GM12878 (cell line): ENCODE measurements around the gene KATNBL1. TPM values are rescaled to one million over a fixed set of nuclear protein-coding genes. Genes with fewer than 3 reads are reported as not detected.

Experiments used
- ATAC-seq: fragments of 200-7000 bp; cut with Tn5 transposase; 3 replicates; pipeline ENCODE4 v1.9.1; 2020; ENCODE audit warnings: mild to moderate bottlenecking, moderate library complexity
- BruUV-seq: library from RNA; stranded (reverse); fragments of 400-500 nt; replicated peaks from 2 replicates; lab custom pipeline; 2021; lab: Mats Ljungman, UMichigan
- CTCF ChIA-PET: fragments of 300-600 bp; sonication (Branson Sonifier 250); formaldehyde crosslinking; extraction: SDS; loops from one replicate; lab custom pipeline; 2021; ENCODE audit warnings: inconsistent platforms; lab: Yijun Ruan, JAX
- POLR2A ChIA-PET: fragments of 350-600 bp; formaldehyde crosslinking; extraction: SDS; loops from one replicate; lab custom pipeline; 2021; ENCODE audit warnings: inconsistent platforms; lab: Charles Lee
- RAD21 ChIA-PET: fragments of 300-600 bp; sonication (Branson Sonifier 250); formaldehyde crosslinking; loops from one replicate; lab custom pipeline; 2023; ENCODE audit warnings: antibody characterized with exemption; ENCODE audit not compliant: unreplicated experiment; lab: Charles Lee
- SMC1A ChIA-PET: fragments of 300-600 bp; sonication (Branson Sonifier 250); formaldehyde crosslinking; loops from one replicate; lab custom pipeline; 2023; ENCODE audit not compliant: unreplicated experiment, uncharacterized antibody; lab: Charles Lee
- DNase-seq: peaks from one replicate; pipeline ENCODE4 v3.0.0-alpha.2; 2011; ENCODE audit warnings: low read depth, low spot score
- FAIRE-seq: peaks from 3 replicates; lab custom pipeline; 2011; peaks lifted over from hg19 to GRCh38; lab: Jason Lieb, UNC
- H2AFZ ChIP-seq: 2 replicates; pipeline ENCODE4 v1.6.0; 2011; ENCODE audit warnings: low read depth, low read length, control low read depth; ENCODE audit not compliant: control insufficient read depth
- H3K27ac ChIP-seq: 2 replicates; pipeline ENCODE4 v1.5.1; 2011; ENCODE audit warnings: control low read depth; ENCODE audit not compliant: control insufficient read depth, insufficient read depth
- H3K27me3 ChIP-seq, 2 experiments: replicated peaks in 1 of 2; 2 replicates each; pipeline versions ENCODE4 v1.6.0 to v1.6.1; 2011; ENCODE audit warnings: low read length in 1 of 2; ENCODE audit not compliant: control insufficient read depth in 2 of 2, insufficient read depth in 2 of 2
- H3K36me3 ChIP-seq, 2 experiments: 2 replicates each; pipeline ENCODE4 v1.5.1; 2011; ENCODE audit warnings: low read length in 1 of 2; ENCODE audit not compliant: control insufficient read depth in 2 of 2, insufficient read depth in 2 of 2
- H3K4me1 ChIP-seq: 2 replicates; pipeline ENCODE4 v1.6.1; 2011; ENCODE audit warnings: mild to moderate bottlenecking, low read length, moderate library complexity, mixed read lengths; ENCODE audit not compliant: control insufficient read depth, insufficient read depth
- H3K4me2 ChIP-seq: 2 replicates; pipeline ENCODE4 v1.6.0; 2011; ENCODE audit warnings: control low read depth; ENCODE audit not compliant: control insufficient read depth, insufficient read depth
- H3K4me3 ChIP-seq: fragments of 200-600 bp; sonication (generic); 2 replicates; pipeline ENCODE4 v1.5.1; 2016
- H3K79me2 ChIP-seq: 2 replicates; pipeline ENCODE4 v1.6.0; 2011; ENCODE audit warnings: low read length; ENCODE audit not compliant: control insufficient read depth, insufficient read depth
- H3K9ac ChIP-seq: 2 replicates; pipeline ENCODE4 v1.8.0; 2011; ENCODE audit warnings: low read length, control low read depth, mixed read lengths; ENCODE audit not compliant: control insufficient read depth, insufficient read depth
- H3K9me3 ChIP-seq: replicated peaks from 3 replicates; pipeline ENCODE4 v1.5.1; 2011; ENCODE audit warnings: mild to moderate bottlenecking, low read length; ENCODE audit not compliant: control insufficient read depth, insufficient read depth
- H4K20me1 ChIP-seq: 2 replicates; pipeline ENCODE4 v1.6.0; 2011; ENCODE audit not compliant: control insufficient read depth, insufficient read depth
- CBFB ChIP-seq: IDR thresholded peaks from 2 replicates; pipeline ENCODE4 v1.6.1; 2016; ENCODE audit warnings: antibody characterized with exemption, low read depth
- CBX5 ChIP-seq: sonication (generic); IDR thresholded peaks from 2 replicates; pipeline ENCODE4 v1.6.1; 2016; ENCODE audit warnings: low read depth, moderate library complexity, mild to moderate bottlenecking, inconsistent platforms
- IKZF2 ChIP-seq, 2 experiments: fragments of 450-650 bp; IDR thresholded peaks; 2 replicates each; pipeline ENCODE4 v1.6.1; 2017; ENCODE audit warnings: mild to moderate bottlenecking in 2 of 2, moderate library complexity in 2 of 2
- KLF5 ChIP-seq: fragments of 450-650 bp; IDR thresholded peaks from 2 replicates; pipeline ENCODE4 v1.6.1; 2014; ENCODE audit warnings: mild to moderate bottlenecking; ENCODE audit not compliant: partially characterized antibody
- RAD21 ChIP-seq: IDR thresholded peaks from 2 replicates; pipeline ENCODE4 v1.6.1; 2011; ENCODE audit warnings: mild to moderate bottlenecking, low read depth, low read length, moderate library complexity; ENCODE audit not compliant: insufficient read depth
- RBBP5 ChIP-seq: fragments of 200-600 bp; sonication (generic); conservative IDR thresholded peaks from 2 replicates; pipeline ENCODE4 v1.6.1; 2016
- SMAD5 ChIP-seq: IDR thresholded peaks from 2 replicates; pipeline ENCODE4 v1.6.1; 2016; ENCODE audit warnings: antibody characterized with exemption, low read depth
- SREBF1 ChIP-seq: IDR thresholded peaks from 2 replicates; pipeline ENCODE4 v1.6.1; 2012; ENCODE audit warnings: mild to moderate bottlenecking, low read length
- WGBS: methylation state at CpG from one replicate; pipeline ENCODE4 v1.1.6; 2016; ENCODE audit warnings: low lambda C conversion rate; ENCODE audit not compliant: insufficient replicate concordance, insufficient coverage; ENCODE audit errors: missing lambda C conversion rate; 5-methylcytosine and 5-hydroxymethylcytosine counted together
- in situ Hi-C: fragments of 300-500 bp; cut with MboI; formaldehyde crosslinking; loops from 9 replicates; pipeline ENCODE4 v1.14.3; 2018; ENCODE audit warnings: mixed read lengths
- intact Hi-C: fragments of 100-400 bp; cut with micrococcal nuclease; formaldehyde crosslinking; loops from one replicate; pipeline ENCODE4 v1.14.2; 2022; ENCODE audit not compliant: unreplicated experiment
- polyA plus RNA-seq, 11 experiments: library from polyadenylated mRNA; depleted of rRNA in 4 of 11; unstranded in 6 of 11; stranded (reverse) in 5 of 11; fragments of >200 nt; fragmentation: Nextera tagmentation in 4 of 11; fragmentation: Illumina TruSeq in 1 of 11; extraction: Ambion mirVana in 4 of 11; extraction: Trizol in 1 of 11; gene quantifications; 1 replicate in 1 of 11; 2 replicates in 10 of 11; pipeline versions ENCODE4 v1.2.1 to v1.2.3, GENCODE V29; 2011 to 2016; ENCODE audit warnings: inconsistent platforms in 2 of 11, missing spikeins in 2 of 11, low read depth in 1 of 11
- total RNA-seq, 4 experiments: library from RNA; depleted of rRNA in 3 of 4; stranded (reverse); fragments of >200 nt in 3 of 4; fragmentation: Illumina TruSeq in 1 of 4; extraction: Trizol in 1 of 4; gene quantifications; 2 replicates each; pipeline versions ENCODE4 v1.2.1 to v1.2.3, GENCODE V29; 2013 to 2021
- TF ChIP-seq, protein P1 (sequence below): fragments of 450-650 bp; IDR thresholded peaks from 2 replicates; pipeline ENCODE4 v1.6.1; 2017; ENCODE audit warnings: mild to moderate bottlenecking

KATNBL1 gene
- total and polyA plus RNA-seq, 10 of the 15 experiments (the other 5 are each of a cell fraction or from before 2014, with no cell fraction given) = 7.8 to 58.8 (median 30.1) TPM

DNA sequence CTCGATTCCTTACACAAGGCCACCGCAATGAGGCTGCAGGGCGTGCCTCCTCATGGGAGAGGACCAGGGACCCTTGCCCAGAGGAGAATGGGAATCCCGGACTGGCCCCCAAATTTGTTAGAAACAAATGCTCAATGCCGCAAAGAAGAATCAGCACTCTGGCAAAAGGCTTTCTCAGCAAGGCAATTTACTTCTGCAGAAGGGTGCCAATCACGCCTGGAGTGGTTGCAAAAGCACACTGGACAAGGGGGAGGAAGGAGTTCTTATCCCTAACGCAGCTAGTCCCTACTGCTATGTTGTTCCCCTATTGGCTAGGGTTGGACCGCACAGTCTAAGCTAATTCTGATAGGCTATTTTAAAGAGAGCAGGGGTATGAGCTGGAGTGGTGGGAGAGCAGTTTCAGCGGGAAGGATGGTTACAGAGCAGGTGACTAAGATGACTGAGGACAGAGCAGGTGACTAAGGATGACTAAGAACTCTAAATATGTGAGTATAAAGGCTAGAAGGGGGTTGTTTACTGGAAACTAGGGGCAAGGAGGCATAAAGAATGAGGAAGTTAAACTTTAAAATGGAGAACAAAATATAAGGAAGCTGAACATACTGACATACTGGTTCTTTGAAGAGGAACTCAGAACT lies 48.5 kb downstream of the KATNBL1 start:
- Histone ChIP-seq H2AFZ (no peak overlapping the region), H3K4me1 (no peaks in the 10 kb centered on the region), H3K36me3 (peaks cover 0 to 9% of the 10 kb centered on the region in 2 experiments), H3K27ac (no peak overlapping the region), H3K9me3 (peaks cover 24% of the 10 kb centered on the region), H4K20me1 (no peaks in the 10 kb centered on the region), H3K27me3 (no peaks in the 10 kb centered on the region), H3K4me3 (no peak overlapping the region), H3K79me2 (no peaks in the 10 kb centered on the region; the same call in 1 of the 2 replicates), H3K4me2 (no peak overlapping the region), H3K9ac (no peak overlapping the region)
- in situ Hi-C loops = no loop called here
- WGBS = 98% methylated on average over 9 of the region's 9 CpGs
- ChIA-PET RAD21 (no interaction called here), CTCF (no interaction called here), POLR2A (no interaction called here), SMC1A (no interaction called here)
- ATAC-seq (no peak), DNase-seq (no peak), FAIRE-seq (no peak)
- BruUV-seq = no TSS peak
- intact Hi-C loops = no loop called here
- no peak for TF ChIP-seq SREBF1
- TF ChIP-seq SMAD5 = no peak
- TF ChIP-seq KLF5 = peak; percentile 38
- no peak for TF ChIP-seq IKZF2 (IDR thresholded peaks at IDR 0.05)
- no peak for TF ChIP-seq RBBP5
- TF ChIP-seq, protein P1, sequence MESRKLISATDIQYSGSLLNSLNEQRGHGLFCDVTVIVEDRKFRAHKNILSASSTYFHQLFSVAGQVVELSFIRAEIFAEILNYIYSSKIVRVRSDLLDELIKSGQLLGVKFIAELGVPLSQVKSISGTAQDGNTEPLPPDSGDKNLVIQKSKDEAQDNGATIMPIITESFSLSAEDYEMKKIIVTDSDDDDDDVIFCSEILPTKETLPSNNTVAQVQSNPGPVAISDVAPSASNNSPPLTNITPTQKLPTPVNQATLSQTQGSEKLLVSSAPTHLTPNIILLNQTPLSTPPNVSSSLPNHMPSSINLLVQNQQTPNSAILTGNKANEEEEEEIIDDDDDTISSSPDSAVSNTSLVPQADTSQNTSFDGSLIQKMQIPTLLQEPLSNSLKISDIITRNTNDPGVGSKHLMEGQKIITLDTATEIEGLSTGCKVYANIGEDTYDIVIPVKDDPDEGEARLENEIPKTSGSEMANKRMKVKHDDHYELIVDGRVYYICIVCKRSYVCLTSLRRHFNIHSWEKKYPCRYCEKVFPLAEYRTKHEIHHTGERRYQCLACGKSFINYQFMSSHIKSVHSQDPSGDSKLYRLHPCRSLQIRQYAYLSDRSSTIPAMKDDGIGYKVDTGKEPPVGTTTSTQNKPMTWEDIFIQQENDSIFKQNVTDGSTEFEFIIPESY = peak; percentile 51; the same call in 1 of the 2 replicates
- peak; percentile 98 for TF ChIP-seq CBX5
- TF ChIP-seq CBFB = no peak
- no peak for TF ChIP-seq RAD21
